Osteoblast (primary cell): ENCODE measurements around the gene SUCNR1. TPM values are rescaled to one million over a fixed set of nuclear protein-coding genes. Genes with fewer than 3 reads are reported as not detected.
A peak's percentile ranks its signal among the peaks of the same experiment; 100 is the strongest.

Source experiments
- DNase-seq: peaks from one replicate; pipeline ENCODE4 v3.0.0; 2011; ENCODE audit warnings: low spot score, mixed read lengths; ENCODE audit not compliant: insufficient read length; ENCODE audit errors: missing footprints
- H2AFZ ChIP-seq: 2 replicates; pipeline ENCODE4 v1.6.0; 2011; ENCODE audit warnings: mild to moderate bottlenecking, low read length
- H3K27ac ChIP-seq: 2 replicates; pipeline ENCODE4 v1.5.1; 2011; ENCODE audit warnings: mild to moderate bottlenecking, low read depth, low read length, moderate library complexity
- H3K27me3 ChIP-seq: 2 replicates; pipeline ENCODE4 v1.6.0; 2012; ENCODE audit warnings: mild to moderate bottlenecking, control low read depth, inconsistent platforms, low read length, moderate library complexity; ENCODE audit not compliant: insufficient read depth
- H3K36me3 ChIP-seq: 2 replicates; pipeline ENCODE4 v1.5.1; 2011; ENCODE audit warnings: mild to moderate bottlenecking, low read length, control low read depth, moderate library complexity; ENCODE audit not compliant: insufficient read depth
- H3K4me1 ChIP-seq: 2 replicates; pipeline ENCODE4 v1.5.1; 2011; ENCODE audit warnings: mild to moderate bottlenecking, low read length, control low read depth, moderate library complexity; ENCODE audit not compliant: insufficient read depth
- H3K4me2 ChIP-seq: 2 replicates; pipeline ENCODE4 v1.6.0; 2011; ENCODE audit warnings: mild to moderate bottlenecking, low read length; ENCODE audit not compliant: insufficient read depth
- H3K4me3 ChIP-seq: fragments of 200-600 bp; sonication (generic); 3 replicates; pipeline ENCODE4 v1.5.1; 2012; ENCODE audit warnings: mild to moderate bottlenecking, low read length, inconsistent platforms; ENCODE audit not compliant: insufficient read depth
- H3K79me2 ChIP-seq: 2 replicates; pipeline ENCODE4 v1.6.0; 2012; ENCODE audit warnings: mild to moderate bottlenecking, low read length, control low read depth, inconsistent platforms; ENCODE audit not compliant: insufficient read depth
- H3K9me3 ChIP-seq: 2 replicates; pipeline ENCODE4 v1.5.1; 2011; ENCODE audit warnings: low read depth, low read length, control low read depth
- H4K20me1 ChIP-seq: 2 replicates; pipeline ENCODE4 v1.6.0; 2012; ENCODE audit warnings: mild to moderate bottlenecking, low read length, control low read depth; ENCODE audit not compliant: insufficient read depth
- total RNA-seq: library from RNA; depleted of rRNA; stranded (reverse); fragments of >200 nt; gene quantifications from 2 replicates; pipeline ENCODE4 v1.2.3, GENCODE V29; 2012
- TF ChIP-seq, protein P1 (sequence below): IDR thresholded peaks from 2 replicates; pipeline ENCODE4 v1.5.1; 2011; ENCODE audit warnings: mild to moderate bottlenecking, low read depth, low read length, moderate library complexity; ENCODE audit errors: extremely low read depth

SUCNR1 gene
- total RNA-seq, 1 donor: under 0.01 TPM

DNA sequence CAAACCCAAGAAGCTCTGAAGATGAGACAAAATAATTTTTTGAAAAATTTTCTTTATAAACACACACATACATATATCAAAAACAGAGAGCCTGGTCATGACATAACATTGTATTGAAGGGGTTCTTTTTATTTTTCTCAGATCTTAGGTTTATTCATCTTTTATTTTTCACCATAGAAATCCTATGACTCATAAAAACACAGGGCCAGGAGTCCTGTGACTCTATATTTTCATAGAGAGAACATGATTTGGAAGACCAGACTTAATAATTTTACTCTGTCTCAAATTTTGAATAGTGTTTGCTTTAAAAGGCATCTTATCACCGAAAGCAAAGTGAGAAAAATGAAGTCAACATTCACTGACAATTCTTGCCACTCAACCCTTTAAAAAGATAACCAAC is 57.7 kb downstream of the SUCNR1 start:
- DNase-seq: peak; percentile 90
- TF ChIP-seq, protein P1, sequence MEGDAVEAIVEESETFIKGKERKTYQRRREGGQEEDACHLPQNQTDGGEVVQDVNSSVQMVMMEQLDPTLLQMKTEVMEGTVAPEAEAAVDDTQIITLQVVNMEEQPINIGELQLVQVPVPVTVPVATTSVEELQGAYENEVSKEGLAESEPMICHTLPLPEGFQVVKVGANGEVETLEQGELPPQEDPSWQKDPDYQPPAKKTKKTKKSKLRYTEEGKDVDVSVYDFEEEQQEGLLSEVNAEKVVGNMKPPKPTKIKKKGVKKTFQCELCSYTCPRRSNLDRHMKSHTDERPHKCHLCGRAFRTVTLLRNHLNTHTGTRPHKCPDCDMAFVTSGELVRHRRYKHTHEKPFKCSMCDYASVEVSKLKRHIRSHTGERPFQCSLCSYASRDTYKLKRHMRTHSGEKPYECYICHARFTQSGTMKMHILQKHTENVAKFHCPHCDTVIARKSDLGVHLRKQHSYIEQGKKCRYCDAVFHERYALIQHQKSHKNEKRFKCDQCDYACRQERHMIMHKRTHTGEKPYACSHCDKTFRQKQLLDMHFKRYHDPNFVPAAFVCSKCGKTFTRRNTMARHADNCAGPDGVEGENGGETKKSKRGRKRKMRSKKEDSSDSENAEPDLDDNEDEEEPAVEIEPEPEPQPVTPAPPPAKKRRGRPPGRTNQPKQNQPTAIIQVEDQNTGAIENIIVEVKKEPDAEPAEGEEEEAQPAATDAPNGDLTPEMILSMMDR: no peak
- H3K27ac ChIP-seq: peak overlapping the region; percentile 36
- H2AFZ ChIP-seq: no peak overlapping the region
- peaks cover 25% of the 10 kb centered on the region for H3K4me1 ChIP-seq
- no peaks in the 10 kb centered on the region for H3K9me3 ChIP-seq
- no peaks in the 10 kb centered on the region for H3K36me3 ChIP-seq
- no peaks in the 10 kb centered on the region for H3K79me2 ChIP-seq
- no peaks in the 10 kb centered on the region for H4K20me1 ChIP-seq
- H3K4me2 ChIP-seq: no peak overlapping the region
- H3K4me3 ChIP-seq: no peak overlapping the region
- H3K27me3 ChIP-seq: no peaks in the 10 kb centered on the region

DNA sequence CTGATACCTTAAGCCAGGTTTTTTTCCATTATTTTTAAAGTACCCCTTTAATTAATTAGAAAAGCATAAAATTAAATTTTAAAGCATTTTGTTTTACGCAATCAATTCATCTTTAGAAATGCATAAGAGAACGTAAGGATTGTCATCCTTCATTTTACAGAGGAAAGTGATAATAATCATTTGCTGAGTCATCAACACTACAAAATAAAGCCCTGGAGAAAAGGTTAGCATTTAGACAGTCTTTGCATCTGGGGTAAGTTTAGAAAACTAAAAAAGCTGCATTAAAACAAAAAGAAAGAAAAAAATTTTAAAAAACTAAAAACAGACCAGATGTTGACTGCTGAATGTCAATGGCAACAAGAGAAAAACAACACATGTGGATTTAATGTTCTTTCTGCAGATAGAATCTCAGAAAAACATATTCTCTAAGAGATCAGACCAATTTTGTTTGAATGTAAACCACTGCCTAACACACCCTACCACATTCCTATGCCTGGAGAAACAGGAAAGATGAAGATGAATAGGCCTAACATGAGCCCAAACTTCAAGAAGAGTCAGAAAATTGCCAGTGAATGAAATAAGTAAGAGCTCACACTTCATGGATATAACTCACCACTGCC is 59.9 kb downstream of the SUCNR1 start:
- Histone ChIP-seq H3K36me3 (no peaks in the 10 kb centered on the region), H3K4me2 (no peak overlapping the region), H3K27ac (no peak overlapping the region)

More for the DNA sequence above, 59.9 kb downstream of the SUCNR1 start:
- TF ChIP-seq, protein P1: no peak
- no peak overlapping the region for H3K4me3 ChIP-seq
- no peaks in the 10 kb centered on the region for H3K9me3 ChIP-seq
- DNase-seq: no peak
- H3K4me1 ChIP-seq: peaks cover 10% of the 10 kb centered on the region
- H3K79me2 ChIP-seq: no peaks in the 10 kb centered on the region
- no peaks in the 10 kb centered on the region for H3K27me3 ChIP-seq
- no peaks in the 10 kb centered on the region for H4K20me1 ChIP-seq
- H2AFZ ChIP-seq: peak overlapping the region; percentile 1

Other genes starting within 250 kb of the SUCNR1 start
- not detected in 2 replicates for gene AADACL2, start 139.7 kb upstream of the SUCNR1 start, total RNA-seq
- not detected in 2 replicates for gene AADAC, start 59.5 kb upstream of the SUCNR1 start, total RNA-seq